Measurements from ENCODE around the gene HPCAL4. TPM values are rescaled to one million over a fixed set of nuclear protein-coding genes. Genes with fewer than 3 reads are reported as not detected.

HPCAL4 gene
- total and polyA plus RNA-seq, 10 of the 15 experiments (the other 5 are each of a cell fraction or from before 2014, with no cell fraction given), result 0.05 to 0.18 (median 0.06) TPM; not detected in 5

DNA sequence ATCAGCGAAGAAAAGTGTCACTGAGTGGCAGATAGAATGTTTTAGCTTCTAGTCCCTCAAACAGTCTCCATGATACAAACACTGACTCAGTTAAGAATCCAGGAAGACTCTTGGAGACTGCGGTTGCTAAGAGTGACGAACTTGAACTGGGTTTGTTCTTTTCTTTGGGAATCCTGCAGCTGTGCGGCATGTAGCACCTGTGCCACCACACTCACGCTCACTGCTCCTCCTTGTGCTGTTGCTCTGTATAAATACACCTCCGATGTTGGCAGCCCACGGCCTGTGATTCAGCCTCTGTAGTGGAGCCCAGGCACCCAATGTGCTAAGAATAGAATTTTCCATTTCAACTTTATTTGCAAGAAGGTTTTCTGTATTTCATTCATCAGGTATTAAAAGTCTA is 41.9 kb upstream of the HPCAL4 start (continued):
- no peak for TF ChIP-seq FOXM1 (IDR thresholded peaks at IDR 0.05; ENCODE audit: low read depth, low read length)
- TF ChIP-seq, protein P1, sequence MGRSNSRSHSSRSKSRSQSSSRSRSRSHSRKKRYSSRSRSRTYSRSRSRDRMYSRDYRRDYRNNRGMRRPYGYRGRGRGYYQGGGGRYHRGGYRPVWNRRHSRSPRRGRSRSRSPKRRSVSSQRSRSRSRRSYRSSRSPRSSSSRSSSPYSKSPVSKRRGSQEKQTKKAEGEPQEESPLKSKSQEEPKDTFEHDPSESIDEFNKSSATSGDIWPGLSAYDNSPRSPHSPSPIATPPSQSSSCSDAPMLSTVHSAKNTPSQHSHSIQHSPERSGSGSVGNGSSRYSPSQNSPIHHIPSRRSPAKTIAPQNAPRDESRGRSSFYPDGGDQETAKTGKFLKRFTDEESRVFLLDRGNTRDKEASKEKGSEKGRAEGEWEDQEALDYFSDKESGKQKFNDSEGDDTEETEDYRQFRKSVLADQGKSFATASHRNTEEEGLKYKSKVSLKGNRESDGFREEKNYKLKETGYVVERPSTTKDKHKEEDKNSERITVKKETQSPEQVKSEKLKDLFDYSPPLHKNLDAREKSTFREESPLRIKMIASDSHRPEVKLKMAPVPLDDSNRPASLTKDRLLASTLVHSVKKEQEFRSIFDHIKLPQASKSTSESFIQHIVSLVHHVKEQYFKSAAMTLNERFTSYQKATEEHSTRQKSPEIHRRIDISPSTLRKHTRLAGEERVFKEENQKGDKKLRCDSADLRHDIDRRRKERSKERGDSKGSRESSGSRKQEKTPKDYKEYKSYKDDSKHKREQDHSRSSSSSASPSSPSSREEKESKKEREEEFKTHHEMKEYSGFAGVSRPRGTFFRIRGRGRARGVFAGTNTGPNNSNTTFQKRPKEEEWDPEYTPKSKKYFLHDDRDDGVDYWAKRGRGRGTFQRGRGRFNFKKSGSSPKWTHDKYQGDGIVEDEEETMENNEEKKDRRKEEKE (IDR thresholded peaks at IDR 0.05), result no peak
- TF ChIP-seq RBBP5 (conservative IDR thresholded peaks at IDR 0.05), result no peak

DNA sequence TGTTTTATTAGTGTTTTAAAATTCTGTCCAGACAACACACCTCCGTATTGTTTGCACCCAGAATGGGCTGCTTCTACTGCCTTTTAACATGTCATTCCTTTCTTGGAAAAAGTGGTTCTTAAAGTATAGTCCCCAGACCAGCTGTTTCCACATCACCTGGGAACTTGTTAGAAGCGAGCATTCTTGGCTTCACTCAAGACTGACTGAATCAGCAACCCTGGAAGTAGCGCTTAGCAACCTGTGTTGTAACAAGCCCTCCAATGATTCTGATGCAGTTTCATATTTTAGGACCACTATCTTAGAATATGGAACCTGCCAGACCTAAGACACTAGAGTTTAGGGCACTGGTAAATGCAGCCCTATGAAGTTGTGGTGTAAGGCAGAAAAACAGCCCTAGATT is 41.5 kb upstream of the HPCAL4 start:
- no TSS peak for BruUV-seq (replicated peaks)
- H3K9me3 ChIP-seq (replicated peaks; ENCODE audit: control insufficient read depth, insufficient read depth, low read length), result no peaks in the 10 kb centered on the region; the same call in 2 of the 3 replicates
- SMC1A ChIA-PET (ENCODE audit: uncharacterized antibody, unreplicated experiment), result interaction anchor here (1.0 to 1.3 kb wide), 2 partner anchors 8 to 11 kb away, joined by 3 to 4 read pairs; no protein-coding TSS in a partner anchor
- no peak overlapping the region for H3K9ac ChIP-seq (ENCODE audit: control insufficient read depth, insufficient read depth, low read length)
- no peaks in the 10 kb centered on the region for H4K20me1 ChIP-seq (ENCODE audit: control insufficient read depth, insufficient read depth)
- no peak overlapping the region for H2AFZ ChIP-seq (ENCODE audit: control insufficient read depth, low read depth, low read length)
- POLR2A ChIA-PET, result no interaction called here
- DNase-seq (ENCODE audit: low read depth, low spot score), result no peak
- TF ChIP-seq RAD21 (IDR thresholded peaks at IDR 0.05; ENCODE audit: insufficient read depth, low read depth, low read length) (no peak), IRF4 (IDR thresholded peaks at IDR 0.05; ENCODE audit: low read depth, low read length) (no peak), CREM (IDR thresholded peaks at IDR 0.05; ENCODE audit: low read depth) (no peak), CHD4 (IDR thresholded peaks at IDR 0.05) (no peak), TCF7 (IDR thresholded peaks at IDR 0.05; ENCODE audit: borderline replicate concordance) (no peak), RELA (IDR thresholded peaks at IDR 0.05; ENCODE audit: borderline replicate concordance, partially characterized antibody) (no peak), CBX5 (IDR thresholded peaks at IDR 0.05; ENCODE audit: low read depth) (no peak), SUPT20H (IDR thresholded peaks at IDR 0.05; ENCODE audit: borderline replicate concordance, control insufficient read depth, low read depth, low read length) (no peak)
- TF ChIP-seq, protein P2, sequence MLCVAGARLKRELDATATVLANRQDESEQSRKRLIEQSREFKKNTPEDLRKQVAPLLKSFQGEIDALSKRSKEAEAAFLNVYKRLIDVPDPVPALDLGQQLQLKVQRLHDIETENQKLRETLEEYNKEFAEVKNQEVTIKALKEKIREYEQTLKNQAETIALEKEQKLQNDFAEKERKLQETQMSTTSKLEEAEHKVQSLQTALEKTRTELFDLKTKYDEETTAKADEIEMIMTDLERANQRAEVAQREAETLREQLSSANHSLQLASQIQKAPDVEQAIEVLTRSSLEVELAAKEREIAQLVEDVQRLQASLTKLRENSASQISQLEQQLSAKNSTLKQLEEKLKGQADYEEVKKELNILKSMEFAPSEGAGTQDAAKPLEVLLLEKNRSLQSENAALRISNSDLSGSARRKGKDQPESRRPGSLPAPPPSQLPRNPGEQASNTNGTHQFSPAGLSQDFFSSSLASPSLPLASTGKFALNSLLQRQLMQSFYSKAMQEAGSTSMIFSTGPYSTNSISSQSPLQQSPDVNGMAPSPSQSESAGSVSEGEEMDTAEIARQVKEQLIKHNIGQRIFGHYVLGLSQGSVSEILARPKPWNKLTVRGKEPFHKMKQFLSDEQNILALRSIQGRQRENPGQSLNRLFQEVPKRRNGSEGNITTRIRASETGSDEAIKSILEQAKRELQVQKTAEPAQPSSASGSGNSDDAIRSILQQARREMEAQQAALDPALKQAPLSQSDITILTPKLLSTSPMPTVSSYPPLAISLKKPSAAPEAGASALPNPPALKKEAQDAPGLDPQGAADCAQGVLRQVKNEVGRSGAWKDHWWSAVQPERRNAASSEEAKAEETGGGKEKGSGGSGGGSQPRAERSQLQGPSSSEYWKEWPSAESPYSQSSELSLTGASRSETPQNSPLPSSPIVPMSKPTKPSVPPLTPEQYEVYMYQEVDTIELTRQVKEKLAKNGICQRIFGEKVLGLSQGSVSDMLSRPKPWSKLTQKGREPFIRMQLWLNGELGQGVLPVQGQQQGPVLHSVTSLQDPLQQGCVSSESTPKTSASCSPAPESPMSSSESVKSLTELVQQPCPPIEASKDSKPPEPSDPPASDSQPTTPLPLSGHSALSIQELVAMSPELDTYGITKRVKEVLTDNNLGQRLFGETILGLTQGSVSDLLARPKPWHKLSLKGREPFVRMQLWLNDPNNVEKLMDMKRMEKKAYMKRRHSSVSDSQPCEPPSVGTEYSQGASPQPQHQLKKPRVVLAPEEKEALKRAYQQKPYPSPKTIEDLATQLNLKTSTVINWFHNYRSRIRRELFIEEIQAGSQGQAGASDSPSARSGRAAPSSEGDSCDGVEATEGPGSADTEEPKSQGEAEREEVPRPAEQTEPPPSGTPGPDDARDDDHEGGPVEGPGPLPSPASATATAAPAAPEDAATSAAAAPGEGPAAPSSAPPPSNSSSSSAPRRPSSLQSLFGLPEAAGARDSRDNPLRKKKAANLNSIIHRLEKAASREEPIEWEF (IDR thresholded peaks at IDR 0.05; ENCODE audit: insufficient replicate concordance, low read depth, low read length), result no peak
- CTCF ChIA-PET, result interaction anchor here (0.8 kb wide), 1 partner anchor 62 kb away, joined by 4 read pairs; no protein-coding TSS in a partner anchor
- no peak overlapping the region for H3K27ac ChIP-seq (ENCODE audit: control insufficient read depth, insufficient read depth)
- RAD21 ChIA-PET (ENCODE audit: unreplicated experiment), result no interaction called here
- peak; percentile 38 for FAIRE-seq
- H3K4me3 ChIP-seq, result no peak overlapping the region
- in situ Hi-C loops (cut with MboI), result no loop called here
- no peak overlapping the region for H3K4me2 ChIP-seq (ENCODE audit: control insufficient read depth, insufficient read depth)
- peaks cover 8% of the 10 kb centered on the region for H3K4me1 ChIP-seq (ENCODE audit: control insufficient read depth, insufficient read depth, low read length)
- no peaks in the 10 kb centered on the region for H3K36me3 ChIP-seq (ENCODE audit: control insufficient read depth in 2 of 2, insufficient read depth in 2 of 2, low read length in 1 of 2)
- H3K27me3 ChIP-seq (replicated peaks in 1 of 2; ENCODE audit: control insufficient read depth in 2 of 2, insufficient read depth in 2 of 2, low read length in 1 of 2), result no peaks in the 10 kb centered on the region
- WGBS (ENCODE audit: insufficient coverage, insufficient replicate concordance, low lambda C conversion rate, missing lambda C conversion rate), result 81% methylated on average over 3 of the region's 3 CpGs
- H3K79me2 ChIP-seq (ENCODE audit: control insufficient read depth, insufficient read depth, low read length), result no peaks in the 10 kb centered on the region
- intact Hi-C loops (cut with micrococcal nuclease; ENCODE audit: unreplicated experiment), result no loop called here
- no peak for ATAC-seq

Measured in GM12878 (cell line).